Inferior parietal cortex (tissue), 1 donor: Measurements from ENCODE around the gene CLPTM1L.
"Not testable (repeated sequence)": the region's sequence is repeated elsewhere in the genome, so short reads cannot be mapped to it uniquely, and the experiment has no call there.

Source experiments
- DNase-seq: peaks from one replicate; pipeline ENCODE4 v3.0.0-alpha.2; 2016; ENCODE audit errors: extremely low spot score

CLPTM1L gene

DNA sequence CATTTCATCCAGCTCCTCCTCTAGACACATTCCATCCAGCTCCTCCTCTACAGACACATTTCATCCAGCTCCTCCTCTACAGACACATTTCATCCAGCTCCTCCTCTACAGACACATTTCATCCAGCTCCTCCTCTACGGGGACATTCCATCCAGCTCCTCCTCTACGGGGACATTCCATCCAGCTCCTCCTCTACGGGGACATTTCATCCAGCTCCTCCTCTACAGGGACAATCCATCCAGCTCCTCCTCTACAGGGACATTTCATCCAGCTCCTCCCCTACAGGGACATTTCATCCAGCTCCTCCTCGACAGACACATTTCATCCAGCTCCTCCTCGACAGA is 18.4 kb downstream of the CLPTM1L start:
- not testable (repeated sequence) for DNase-seq

DNA sequence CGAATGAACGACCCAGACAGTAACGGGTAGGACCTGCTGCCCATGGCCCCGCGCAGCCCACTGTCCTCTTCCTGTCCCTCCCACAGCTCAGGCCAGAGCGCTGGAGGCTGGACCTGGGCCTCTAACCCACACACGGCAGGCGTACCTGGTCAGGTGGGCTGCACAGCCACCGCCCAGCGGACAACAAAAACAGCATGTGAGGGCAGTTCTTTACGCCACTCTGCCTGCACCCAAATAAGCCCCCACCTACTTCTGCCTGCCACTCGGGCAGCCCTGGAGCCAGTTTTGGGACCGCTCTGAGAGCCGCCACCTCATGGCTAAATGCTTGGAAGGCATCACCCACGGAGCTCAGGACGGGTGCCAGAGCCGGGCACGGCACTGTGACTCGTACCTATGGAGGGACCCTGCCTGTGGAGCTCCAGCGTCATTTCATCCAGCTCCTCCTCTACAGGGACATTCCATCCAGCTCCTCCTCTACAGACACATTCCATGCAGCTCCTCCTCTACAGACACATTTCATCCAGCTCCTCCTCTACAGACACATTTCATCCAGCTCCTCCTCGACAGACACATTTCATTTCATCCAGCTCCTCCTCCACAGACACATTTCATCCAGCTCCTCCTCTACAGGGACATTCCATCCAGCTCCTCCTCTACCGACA is 18.9 kb downstream of the CLPTM1L start:
- no peak for DNase-seq

DNA sequence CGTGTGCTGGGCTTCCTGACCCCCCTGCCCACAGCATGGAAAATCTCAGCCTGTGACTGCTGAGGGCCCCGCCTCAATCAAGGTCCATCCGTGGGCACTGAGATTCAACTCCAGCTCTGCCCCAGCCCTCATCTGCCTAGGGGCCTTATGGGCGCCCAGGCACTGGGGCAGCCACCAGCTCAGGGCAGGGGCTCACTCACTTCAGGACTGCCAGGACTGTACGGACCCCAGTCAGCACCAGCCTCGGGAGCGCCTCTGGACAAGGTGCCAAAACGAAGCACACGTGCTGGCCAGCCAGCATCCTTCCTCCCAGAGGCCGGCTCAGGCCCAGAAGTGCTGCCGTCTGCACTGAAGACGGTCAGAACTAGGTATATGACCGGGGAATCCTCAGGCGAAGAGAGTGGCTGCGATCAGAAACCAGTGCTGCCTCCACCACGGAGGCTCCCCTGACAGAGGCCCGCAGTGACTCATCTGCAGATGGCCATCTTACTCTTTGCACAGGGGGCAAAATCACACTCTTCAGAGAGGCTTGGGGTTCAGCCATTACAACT is 19.6 kb downstream of the CLPTM1L start:
- no peak for DNase-seq

DNA sequence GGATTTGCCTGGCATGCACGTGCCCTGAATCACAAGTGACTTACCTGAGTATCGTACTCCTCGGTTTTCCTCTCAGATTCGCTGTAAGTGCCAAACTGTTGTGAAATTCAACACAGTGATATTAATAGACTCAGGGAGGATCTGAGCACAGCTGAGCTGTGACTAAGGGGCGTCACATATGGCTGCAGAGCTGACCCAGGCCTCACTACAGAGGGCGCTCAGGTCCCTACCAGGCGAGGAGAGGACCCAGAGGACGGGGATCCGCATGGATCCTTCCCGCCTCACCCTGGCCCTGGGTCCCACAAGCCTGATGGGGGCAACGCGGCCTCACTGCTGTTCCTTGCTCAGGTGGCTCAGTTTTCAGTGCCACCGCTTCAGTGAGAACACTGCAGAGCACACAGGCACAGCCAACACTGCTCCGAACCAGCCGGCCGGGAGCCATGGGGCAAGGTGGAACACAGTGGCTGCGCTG is 20.1 kb downstream of the CLPTM1L start:
- no peak for DNase-seq

DNA sequence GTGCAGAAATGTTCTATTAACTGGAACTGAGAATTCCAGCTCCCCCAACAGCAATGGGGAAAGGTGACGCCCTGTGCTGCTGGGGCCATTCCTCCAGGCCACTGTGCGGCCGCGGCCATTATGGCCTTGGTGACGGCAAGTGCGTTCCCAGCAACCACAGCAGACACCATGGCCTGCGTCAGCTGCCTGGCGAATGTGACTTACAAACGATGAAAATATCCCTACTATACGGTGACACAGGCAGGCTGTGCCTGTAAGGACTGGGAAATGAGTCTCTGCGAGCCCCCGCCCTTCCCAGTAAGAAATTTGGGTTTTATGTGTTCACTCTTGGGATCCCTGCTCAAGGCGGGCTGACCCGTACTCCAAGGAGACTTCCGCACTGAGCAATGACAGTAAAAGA is 20.6 kb downstream of the CLPTM1L start:
- no peak for DNase-seq

DNA sequence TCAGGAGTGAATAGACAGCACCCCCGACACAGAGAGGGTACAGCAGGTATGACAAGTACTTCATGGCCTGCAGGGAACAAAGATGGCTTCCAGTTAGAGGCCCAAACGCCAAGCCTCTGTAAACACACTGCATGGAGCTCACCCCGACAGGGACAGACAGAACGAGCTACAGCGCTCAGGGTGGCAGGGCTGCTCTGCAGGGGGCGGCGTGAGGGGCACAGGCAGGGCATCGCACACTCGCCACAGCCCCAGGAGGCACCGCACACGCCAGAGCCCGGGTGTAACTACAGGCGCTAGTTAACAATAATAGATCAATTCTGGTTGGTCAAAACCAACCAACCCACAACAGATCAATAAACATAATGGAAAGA is 21.1 kb downstream of the CLPTM1L start:
- no peak for DNase-seq

DNA sequence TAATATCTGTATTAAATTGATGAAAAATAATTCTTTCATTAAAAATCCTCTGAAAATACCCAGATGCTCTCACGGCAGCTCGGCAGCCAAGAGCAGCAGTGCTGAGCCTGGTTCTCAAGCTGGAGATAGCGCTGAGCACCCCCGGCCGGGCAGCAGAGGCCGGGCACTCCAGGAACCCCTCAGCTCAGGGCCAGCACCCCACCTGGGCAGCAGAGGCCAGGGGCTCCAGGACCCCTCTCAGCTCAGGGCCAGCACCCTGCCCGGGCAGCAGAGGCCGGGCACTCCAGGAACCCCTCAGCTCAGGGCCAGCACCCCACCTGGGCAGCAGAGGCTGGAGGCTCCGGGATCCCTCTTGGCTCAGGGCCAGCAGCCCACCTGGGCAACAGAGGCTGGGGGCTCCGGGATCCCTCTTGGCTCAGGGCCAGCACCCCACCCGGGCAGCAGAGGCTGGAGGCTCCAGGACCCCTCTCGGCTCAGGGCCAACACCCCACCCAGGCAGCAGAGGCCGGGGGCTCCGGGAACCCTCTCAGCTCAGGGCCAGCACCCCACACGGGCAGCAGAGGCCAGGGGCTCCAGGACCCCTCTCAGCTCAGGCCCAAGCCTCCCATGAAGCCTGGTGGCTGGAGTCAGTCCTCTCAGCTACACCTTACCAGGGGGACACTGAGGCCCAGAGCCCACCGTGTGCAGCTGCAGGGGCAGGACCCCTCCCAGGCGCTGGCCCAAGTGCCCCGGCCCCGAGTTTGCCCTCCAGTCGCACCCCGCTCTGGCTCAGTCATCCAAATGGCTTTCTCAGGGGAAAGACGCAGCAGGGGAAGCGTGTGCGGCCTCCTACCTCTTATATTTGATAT is 21.7 kb downstream of the CLPTM1L start:
- DNase-seq = no peak

DNA sequence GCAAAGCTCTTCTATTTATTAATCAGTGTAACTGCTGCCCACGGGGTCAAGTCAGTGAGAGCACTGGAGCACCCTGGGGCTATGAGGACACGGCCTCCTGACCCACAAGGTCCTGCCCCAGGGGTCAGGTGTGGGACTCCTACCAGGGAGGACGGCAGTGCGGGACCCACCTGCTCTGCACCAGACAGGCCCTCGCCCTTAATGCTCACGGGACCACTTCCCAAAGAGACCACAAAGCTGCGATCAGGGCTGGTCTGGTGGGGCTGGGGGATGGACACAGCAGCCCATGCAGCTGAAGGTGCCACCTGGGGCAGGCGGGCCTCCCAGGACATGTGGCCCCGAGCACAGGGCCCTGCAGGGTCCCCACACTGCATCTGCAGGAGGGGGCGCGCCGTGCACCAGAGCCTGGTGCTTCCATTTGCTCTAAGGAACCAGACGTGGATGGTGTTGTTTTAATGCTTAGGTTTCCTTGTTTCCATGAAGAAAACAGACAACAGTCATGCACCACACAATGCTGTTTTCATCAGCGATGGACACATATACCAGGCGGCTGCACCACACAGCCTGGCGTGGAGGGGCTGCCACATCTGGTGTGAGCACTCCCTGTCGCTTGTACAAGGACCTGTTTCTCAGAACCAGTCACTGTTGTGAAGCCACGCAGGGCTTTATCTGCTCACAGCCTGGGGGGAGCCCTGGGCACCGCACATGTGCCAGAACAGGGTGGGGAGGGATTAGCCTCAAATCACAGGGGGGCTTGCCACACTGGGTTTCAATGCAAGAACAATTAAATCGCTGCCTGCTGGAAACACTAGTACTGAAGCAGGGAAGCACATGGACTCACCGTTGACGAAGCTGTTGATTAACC is 22.6 kb downstream of the CLPTM1L start:
- no peak for DNase-seq

DNA sequence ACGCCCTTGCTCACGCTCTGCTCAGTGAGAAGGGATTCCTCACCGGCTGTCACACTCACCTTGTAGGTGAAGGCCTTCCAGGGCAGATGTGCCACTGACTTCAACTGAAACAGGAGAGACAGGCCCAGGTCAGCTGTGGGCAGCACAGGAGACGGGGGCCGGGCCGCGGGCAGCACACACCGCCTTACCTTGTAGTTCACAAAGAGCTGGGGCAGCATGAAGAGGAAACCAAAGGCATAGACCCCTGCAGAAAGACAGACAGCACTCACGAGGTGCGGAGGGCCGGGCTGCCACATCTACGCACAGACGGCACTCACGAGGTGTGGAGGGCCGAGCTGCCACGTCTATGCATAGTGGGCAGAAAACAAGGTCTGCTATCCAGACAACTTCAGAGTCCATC is 23.3 kb downstream of the CLPTM1L start:
- no peak for DNase-seq

DNA sequence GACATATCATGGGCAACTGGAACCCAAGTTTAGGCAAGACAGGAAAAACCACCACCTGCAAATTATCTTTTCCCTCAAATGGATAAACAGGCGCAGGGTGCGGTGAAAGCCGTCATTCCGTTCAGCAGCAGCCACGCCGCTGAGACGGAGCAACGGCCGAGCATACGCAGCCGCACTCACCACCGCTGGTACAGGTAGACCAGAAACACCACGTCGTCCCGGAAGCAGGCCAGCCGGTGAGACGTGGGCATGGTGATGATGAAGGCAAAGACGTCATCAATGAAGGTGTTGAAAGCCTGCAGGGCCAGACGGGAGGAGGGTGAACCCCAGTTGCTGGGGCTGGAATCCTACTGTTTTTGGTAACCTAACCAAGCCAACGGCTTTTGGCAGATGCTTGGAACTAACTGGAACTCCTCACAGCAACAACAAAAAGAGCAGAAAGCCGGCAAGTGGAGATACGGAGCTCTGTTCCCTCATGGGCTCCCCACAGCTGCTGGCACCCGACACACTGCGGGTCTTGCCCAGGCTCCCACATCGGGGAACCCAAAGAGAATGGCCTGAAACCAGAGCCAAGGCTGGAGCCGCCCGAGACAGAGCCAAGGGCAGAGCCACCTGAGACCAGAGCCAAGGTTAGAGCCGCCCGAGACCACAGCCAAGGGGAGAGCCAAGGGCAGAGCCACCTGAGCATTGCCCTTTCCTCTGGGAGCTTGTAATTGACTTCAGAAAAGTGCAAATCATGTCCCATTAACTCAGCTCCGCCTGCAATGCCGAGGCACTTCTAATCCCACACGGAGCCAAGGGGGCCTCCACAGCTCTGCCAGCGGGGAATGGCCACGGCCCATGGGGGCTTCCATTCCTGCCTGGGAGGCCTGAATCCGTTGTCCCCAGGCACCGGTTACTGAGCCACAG is 24.2 kb downstream of the CLPTM1L start:
- no peak for DNase-seq

DNA sequence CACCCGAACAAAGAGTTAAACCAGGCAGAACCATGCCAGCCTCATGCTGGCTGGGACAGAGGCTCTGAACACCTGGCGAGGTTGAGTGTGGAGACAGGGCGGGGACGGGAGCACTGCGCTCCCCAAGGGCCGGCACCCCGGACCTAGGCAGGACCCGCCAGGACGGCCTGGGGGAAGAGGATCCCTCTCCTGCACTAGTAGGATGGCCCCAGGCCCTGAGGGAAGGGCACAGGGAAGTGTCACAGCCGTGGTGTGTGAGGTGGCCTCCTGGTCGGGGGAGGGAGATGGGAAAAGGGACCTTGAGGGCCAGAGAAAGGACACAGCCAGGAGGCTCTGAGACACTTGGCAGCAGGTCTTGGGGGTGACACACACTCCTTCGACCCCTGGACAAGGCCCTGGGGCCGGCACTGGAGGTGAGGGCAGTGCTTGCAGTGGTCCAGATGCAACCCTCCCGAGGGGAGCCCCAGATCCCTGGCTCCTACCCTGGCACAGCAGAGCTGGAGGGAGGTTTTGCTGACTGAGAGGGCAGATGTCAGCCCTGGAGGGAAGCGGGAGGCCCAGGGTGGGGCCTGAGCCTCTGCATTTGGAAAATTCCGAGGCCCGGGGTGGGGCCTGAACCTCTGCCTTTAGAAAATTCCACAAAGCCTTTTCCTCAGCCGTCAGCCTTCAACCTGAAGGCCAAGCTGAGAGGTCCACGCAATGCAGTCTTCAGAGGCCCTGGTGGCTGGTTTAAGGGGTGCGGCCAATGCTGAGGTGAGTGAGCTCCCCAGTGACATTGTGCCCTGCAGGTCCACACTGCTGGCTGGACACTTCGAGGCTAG is 25.3 kb downstream of the CLPTM1L start:
- no peak for DNase-seq

DNA sequence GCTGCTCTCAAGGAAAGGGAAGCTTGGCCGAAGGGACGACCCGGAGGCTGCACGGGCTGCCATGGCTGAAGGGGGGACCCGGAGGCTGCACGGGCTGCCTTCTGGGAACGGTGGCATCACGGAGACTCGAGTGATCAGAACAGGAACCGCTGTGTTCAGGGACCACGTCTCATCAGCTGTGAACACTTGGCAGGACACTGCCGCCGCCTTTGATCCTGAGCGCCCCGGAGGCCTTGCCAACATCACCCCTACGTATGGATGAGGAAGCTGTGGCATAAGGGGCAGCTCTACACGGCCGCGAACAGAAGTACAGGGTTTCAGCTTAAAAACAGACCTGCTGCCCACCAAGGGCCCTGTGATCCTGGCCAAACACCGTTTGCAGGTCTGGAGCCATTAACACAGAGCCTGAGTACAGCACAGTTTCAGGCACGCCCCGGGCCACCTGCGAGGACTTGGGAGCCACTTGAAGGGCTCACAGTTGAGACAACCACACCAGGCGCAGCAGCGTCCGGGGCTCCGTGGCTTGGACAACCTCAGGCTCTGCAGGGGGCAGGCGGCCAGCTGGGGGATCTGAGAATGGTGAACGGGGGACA is 26.1 kb downstream of the CLPTM1L start:
- DNase-seq = no peak

DNA sequence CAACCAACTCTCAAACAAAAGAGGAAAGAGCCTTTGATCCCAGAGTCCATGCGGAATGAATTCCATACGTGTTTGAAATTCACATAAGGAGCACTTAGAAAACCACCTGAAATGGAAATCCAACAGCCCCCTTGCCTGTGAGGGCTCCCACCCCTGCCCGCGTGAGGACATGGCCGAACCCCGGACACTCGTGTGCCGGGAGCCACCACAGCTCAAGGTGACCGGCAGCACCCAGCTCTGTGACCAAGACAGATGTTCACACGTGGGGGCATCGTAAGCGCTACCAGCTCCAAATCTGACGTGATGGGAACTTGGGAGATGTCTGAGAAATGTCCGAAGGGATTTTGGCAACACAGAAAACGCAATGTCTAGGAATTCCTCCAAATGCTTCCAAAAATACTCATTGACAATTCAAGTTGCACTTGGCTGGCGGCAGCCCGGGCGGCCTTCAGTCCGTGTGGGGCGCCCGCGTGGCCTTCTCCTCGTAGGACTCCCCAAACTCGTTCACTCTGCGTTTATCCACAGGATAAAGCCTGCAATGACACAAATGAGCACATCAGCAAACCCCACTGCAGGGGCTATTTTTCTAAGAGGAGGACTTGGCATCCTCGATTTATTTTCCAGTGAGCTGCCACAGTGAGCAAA is 26.9 kb downstream of the CLPTM1L start:
- no peak for DNase-seq

DNA sequence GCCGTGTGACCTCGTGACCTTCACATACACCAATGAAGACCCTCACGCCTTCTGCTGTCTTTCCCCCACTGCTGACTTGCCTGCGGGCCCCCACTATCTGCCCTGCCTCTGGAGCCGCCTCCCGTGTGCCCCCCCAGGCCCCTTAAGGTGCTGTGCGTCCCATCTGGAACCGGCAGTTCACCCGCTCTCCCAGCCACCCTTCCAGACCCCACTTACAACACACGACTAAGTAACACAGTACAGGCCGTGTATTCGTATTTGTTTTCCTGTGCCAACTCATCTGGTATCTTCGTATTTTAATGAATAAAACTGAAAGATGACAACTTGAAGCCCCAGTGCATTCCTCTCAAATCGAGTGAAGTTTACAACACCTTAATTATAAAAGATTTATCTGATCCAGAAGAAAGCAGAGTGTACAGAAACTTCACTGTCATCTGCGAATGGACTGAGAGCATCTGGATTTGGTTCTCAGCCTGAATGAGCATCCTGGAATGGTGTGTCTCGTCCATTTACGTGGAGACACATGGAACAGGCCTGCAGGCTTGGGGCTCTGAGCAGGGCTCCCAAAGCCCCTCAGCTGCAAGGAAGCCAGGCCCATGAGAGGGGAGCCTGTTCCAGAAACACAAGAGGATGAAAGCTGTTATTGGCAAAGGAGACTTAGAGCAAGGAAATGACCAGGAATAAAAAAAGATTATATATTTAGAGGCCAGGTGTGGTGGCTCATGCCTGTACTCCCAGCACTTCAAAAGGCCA is 28.1 kb downstream of the CLPTM1L start:
- DNase-seq = no peak

DNA sequence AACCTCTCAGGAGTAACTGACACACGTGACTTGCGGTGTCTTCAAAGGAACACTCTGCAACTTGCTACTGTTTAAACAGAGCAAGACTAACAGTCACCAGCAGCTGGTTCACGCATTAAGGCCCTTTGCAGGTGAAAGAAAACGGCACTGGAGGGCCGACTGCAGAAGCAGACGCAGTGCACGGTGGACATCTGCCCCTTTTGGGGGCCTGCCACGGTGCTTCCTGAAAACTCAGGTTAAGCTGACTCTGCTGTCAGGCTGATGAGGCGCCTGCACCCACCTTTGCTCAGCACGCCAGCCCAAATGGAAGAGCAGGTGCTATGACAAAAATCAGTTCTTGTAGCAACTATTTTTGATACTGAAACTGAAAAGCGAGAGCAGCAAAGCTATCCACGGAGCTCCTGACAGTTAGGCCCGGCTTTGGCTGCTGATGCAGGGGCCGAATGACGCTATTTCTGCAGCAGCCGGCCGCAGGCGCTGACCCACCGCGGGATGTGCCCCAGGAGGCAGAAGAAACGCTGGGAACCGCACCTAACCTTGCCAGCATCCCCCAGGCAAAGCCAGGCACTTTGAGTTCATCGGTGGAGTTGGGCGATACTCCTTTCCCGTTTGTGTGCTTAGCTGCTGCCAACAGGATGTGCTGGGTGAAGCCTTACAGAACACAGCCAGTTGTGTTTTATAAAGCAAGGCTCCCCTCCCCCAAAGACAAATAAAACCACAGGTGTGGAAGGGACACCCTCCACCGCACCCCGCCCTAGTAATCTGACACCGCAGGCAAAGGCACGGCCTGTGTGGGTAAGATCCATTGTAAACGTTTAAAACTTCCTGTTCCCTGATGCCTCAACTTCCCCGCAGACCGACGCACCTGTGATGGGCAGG is 29.0 kb downstream of the CLPTM1L start:
- DNase-seq = no peak

DNA sequence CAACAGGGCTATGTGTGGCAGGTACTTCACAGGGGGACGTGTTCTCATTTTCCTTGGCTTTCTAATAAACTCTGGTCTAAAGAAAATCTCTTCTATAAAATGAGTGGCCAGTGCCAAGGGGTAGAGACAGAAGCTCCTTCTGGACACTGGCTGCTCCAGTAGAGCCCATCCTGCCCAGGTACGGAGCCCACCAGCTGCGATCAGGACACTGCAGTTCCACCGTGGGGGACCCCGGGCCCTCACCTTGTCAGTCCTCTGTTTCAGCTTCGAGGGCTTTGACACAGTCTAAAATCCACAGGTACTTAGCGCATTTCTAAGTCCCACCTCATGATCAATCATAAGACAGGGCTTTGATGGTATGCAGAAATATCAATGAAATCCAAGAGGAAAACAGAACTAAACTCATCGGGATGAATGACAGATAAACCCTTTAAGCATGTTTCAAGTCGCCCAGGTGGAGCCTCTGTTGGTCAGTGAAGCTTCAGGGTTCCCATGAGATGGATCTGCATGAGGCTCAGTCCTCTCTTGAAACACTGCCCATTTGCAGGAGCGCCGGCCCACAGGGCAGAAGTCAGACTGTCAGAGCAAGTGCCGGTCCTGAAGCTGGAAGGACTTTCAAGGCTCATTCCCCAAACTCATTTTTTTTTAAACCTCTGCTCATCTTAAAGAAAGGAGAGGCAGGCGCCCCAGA is 29.7 kb downstream of the CLPTM1L start:
- no peak for DNase-seq

DNA sequence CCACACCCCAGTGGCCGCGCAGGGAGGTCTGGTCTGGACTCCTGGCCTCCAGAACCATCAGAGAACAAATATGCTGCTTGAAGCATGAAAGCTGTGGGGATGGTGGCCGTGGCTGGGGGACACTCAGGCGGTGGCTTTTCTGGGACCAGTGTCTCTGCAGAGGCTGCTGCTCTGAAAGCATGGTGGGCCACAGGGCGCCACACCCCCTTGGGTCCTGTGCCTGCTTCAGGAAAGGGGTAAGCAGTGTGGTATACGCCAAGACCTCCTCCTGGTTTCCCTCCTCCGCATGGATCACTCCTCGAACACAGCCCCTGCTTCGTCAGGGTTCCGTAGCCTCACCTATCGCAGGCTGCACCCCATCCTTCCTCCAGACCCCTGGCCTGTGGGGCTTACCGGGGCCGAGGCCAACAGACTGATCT is 30.3 kb downstream of the CLPTM1L start:
- no peak for DNase-seq
